ES-I3 (cell line): ENCODE data around the gene COL25A1.
"Not testable (repeated sequence)": the region's sequence is repeated elsewhere in the genome, so short reads cannot be mapped to it uniquely, and the experiment has no call there.

ENCODE experiments used
- H3K36me3 ChIP-seq: 2 replicates; pipeline ENCODE4 v1.6.1; 2013; ENCODE audit warnings: mild to moderate bottlenecking, low read length, control low read depth, moderate library complexity; ENCODE audit not compliant: insufficient read depth
- H3K4me1 ChIP-seq: 2 replicates; pipeline ENCODE4 v1.6.1; 2013; ENCODE audit warnings: mild to moderate bottlenecking, control low read depth, low read length; ENCODE audit not compliant: insufficient read depth
- H3K9ac ChIP-seq: 2 replicates; pipeline ENCODE4 v1.6.1; 2013; ENCODE audit warnings: low read depth, mild to moderate bottlenecking, low read length, moderate library complexity
- H3K9me3 ChIP-seq: 2 replicates; pipeline ENCODE4 v1.6.1; 2013; ENCODE audit warnings: mild to moderate bottlenecking, low read length, moderate library complexity; ENCODE audit not compliant: control insufficient read depth, insufficient read depth

Gene COL25A1

GRCh38 chr4:109126856-109127255 is 175.6 kb downstream of the COL25A1 start:
- H3K4me1 ChIP-seq, result peaks cover 7% of the 10 kb centered on the region; the same call in 1 of the 2 replicates
- H3K36me3 ChIP-seq, result no peaks in the 10 kb centered on the region
- no peaks in the 10 kb centered on the region for H3K9me3 ChIP-seq
- no peak overlapping the region for H3K9ac ChIP-seq

- H3K4me1 ChIP-seq, result peaks cover 7% of the 10 kb centered on the region; the same call in 1 of the 2 replicates
- H3K36me3 ChIP-seq, result no peaks in the 10 kb centered on the region
- no peaks in the 10 kb centered on the region for H3K9me3 ChIP-seq
- H3K9ac ChIP-seq, result no peak overlapping the region
These were observed 177.4 kb downstream of the COL25A1 start for GRCh38 chr4:109125084-109125483.

GRCh38 chr4:109123951-109124350 is 178.5 kb downstream of the COL25A1 start:
- Histone ChIP-seq H3K4me1 (peaks cover 7% of the 10 kb centered on the region; the same call in 1 of the 2 replicates), H3K9me3 (no peaks in the 10 kb centered on the region), H3K36me3 (no peaks in the 10 kb centered on the region), H3K9ac (no peak overlapping the region)

- H3K4me1 ChIP-seq, result peaks cover 7% of the 10 kb centered on the region; the same call in 1 of the 2 replicates
- H3K36me3 ChIP-seq, result no peaks in the 10 kb centered on the region
- no peaks in the 10 kb centered on the region for H3K9me3 ChIP-seq
- no peak overlapping the region for H3K9ac ChIP-seq
These were observed 180.9 kb downstream of the COL25A1 start for GRCh38 chr4:109121561-109121960.

GRCh38 chr4:109119852-109120251 is 182.6 kb downstream of the COL25A1 start:
- H3K36me3 ChIP-seq, result no peaks in the 10 kb centered on the region
- H3K9ac ChIP-seq, result no peak overlapping the region
- peaks cover 1% of the 10 kb centered on the region; the same call in 1 of the 2 replicates for H3K4me1 ChIP-seq
- no peaks in the 10 kb centered on the region for H3K9me3 ChIP-seq

- Histone ChIP-seq H3K4me1 (no peaks in the 10 kb centered on the region), H3K9me3 (no peaks in the 10 kb centered on the region), H3K9ac (no peak overlapping the region), H3K36me3 (no peaks in the 10 kb centered on the region)
These were observed 183.8 kb downstream of the COL25A1 start for GRCh38 chr4:109118635-109119034.

- Histone ChIP-seq H3K4me1 (no peaks in the 10 kb centered on the region), H3K9ac (no peak overlapping the region), H3K36me3 (no peaks in the 10 kb centered on the region), H3K9me3 (no peaks in the 10 kb centered on the region)
These were observed 188.0 kb downstream of the COL25A1 start for GRCh38 chr4:109114501-109114900.

GRCh38 chr4:109113521-109113920 is 188.9 kb downstream of the COL25A1 start:
- Histone ChIP-seq H3K4me1 (no peaks in the 10 kb centered on the region), H3K36me3 (no peaks in the 10 kb centered on the region), H3K9ac (no peak overlapping the region), H3K9me3 (no peaks in the 10 kb centered on the region)

- Histone ChIP-seq H3K9me3 (no peaks in the 10 kb centered on the region), H3K36me3 (no peaks in the 10 kb centered on the region), H3K4me1 (no peaks in the 10 kb centered on the region), H3K9ac (no peak overlapping the region)
These were observed 191.4 kb downstream of the COL25A1 start for GRCh38 chr4:109111031-109111430.

GRCh38 chr4:109108215-109108614 is 194.2 kb downstream of the COL25A1 start:
- H3K4me1 ChIP-seq, H3K9ac ChIP-seq, H3K36me3 ChIP-seq, H3K9me3 ChIP-seq: not testable (repeated sequence)

GRCh38 chr4:109094056-109094455 is 208.4 kb downstream of the COL25A1 start:
- Histone ChIP-seq H3K9ac (no peak overlapping the region), H3K9me3 (no peaks in the 10 kb centered on the region), H3K36me3 (no peaks in the 10 kb centered on the region), H3K4me1 (no peaks in the 10 kb centered on the region)

GRCh38 chr4:109091727-109092409 is 210.6 kb downstream of the COL25A1 start:
- no peaks in the 10 kb centered on the region for H3K4me1 ChIP-seq
- no peaks in the 10 kb centered on the region for H3K9me3 ChIP-seq
- H3K36me3 ChIP-seq, result no peaks in the 10 kb centered on the region
- no peak overlapping the region; the same call in 1 of the 2 replicates for H3K9ac ChIP-seq

- H3K4me1 ChIP-seq, result no peaks in the 10 kb centered on the region
These were observed 218.5 kb downstream of the COL25A1 start for GRCh38 chr4:109083911-109084310.

GRCh38 chr4:109079731-109080130 is 222.7 kb downstream of the COL25A1 start:
- Histone ChIP-seq H3K9me3 (no peaks in the 10 kb centered on the region; the same call in 1 of the 2 replicates), H3K36me3 (no peaks in the 10 kb centered on the region), H3K4me1 (0 out of 2 replicates have a peak, but pooled peaks cover 3% of the 10 kb centered on the region), H3K9ac (no peak overlapping the region)

More at GRCh38 chr4:109083911-109084310, 218.5 kb downstream of the COL25A1 start:
- Histone ChIP-seq H3K36me3 (no peaks in the 10 kb centered on the region), H3K9me3 (no peaks in the 10 kb centered on the region), H3K9ac (no peak overlapping the region)

GRCh38 chr4:109079201-109079600 is 223.3 kb downstream of the COL25A1 start:
- Histone ChIP-seq H3K36me3 (no peaks in the 10 kb centered on the region), H3K9me3 (no peaks in the 10 kb centered on the region; the same call in 1 of the 2 replicates), H3K4me1 (0 out of 2 replicates have a peak, but pooled peaks cover 3% of the 10 kb centered on the region), H3K9ac (no peak overlapping the region)
